Osteoblast (primary cell): ENCODE data around the gene FMN1. TPM values are rescaled to one million over a fixed set of nuclear protein-coding genes. Genes with fewer than 3 reads are reported as not detected.

Experiments used
- DNase-seq: peaks from one replicate; pipeline ENCODE4 v3.0.0; 2011; ENCODE audit warnings: low spot score, mixed read lengths; ENCODE audit not compliant: insufficient read length; ENCODE audit errors: missing footprints
- H2AFZ ChIP-seq: 2 replicates; pipeline ENCODE4 v1.6.0; 2011; ENCODE audit warnings: mild to moderate bottlenecking, low read length
- H3K27ac ChIP-seq: 2 replicates; pipeline ENCODE4 v1.5.1; 2011; ENCODE audit warnings: mild to moderate bottlenecking, low read depth, low read length, moderate library complexity
- H3K27me3 ChIP-seq: 2 replicates; pipeline ENCODE4 v1.6.0; 2012; ENCODE audit warnings: mild to moderate bottlenecking, control low read depth, inconsistent platforms, low read length, moderate library complexity; ENCODE audit not compliant: insufficient read depth
- H3K36me3 ChIP-seq: 2 replicates; pipeline ENCODE4 v1.5.1; 2011; ENCODE audit warnings: mild to moderate bottlenecking, low read length, control low read depth, moderate library complexity; ENCODE audit not compliant: insufficient read depth
- H3K4me1 ChIP-seq: 2 replicates; pipeline ENCODE4 v1.5.1; 2011; ENCODE audit warnings: mild to moderate bottlenecking, low read length, control low read depth, moderate library complexity; ENCODE audit not compliant: insufficient read depth
- H3K4me2 ChIP-seq: 2 replicates; pipeline ENCODE4 v1.6.0; 2011; ENCODE audit warnings: mild to moderate bottlenecking, low read length; ENCODE audit not compliant: insufficient read depth
- H3K4me3 ChIP-seq: fragments of 200-600 bp; sonication (generic); 3 replicates; pipeline ENCODE4 v1.5.1; 2012; ENCODE audit warnings: mild to moderate bottlenecking, low read length, inconsistent platforms; ENCODE audit not compliant: insufficient read depth
- H3K79me2 ChIP-seq: 2 replicates; pipeline ENCODE4 v1.6.0; 2012; ENCODE audit warnings: mild to moderate bottlenecking, low read length, control low read depth, inconsistent platforms; ENCODE audit not compliant: insufficient read depth
- H3K9me3 ChIP-seq: 2 replicates; pipeline ENCODE4 v1.5.1; 2011; ENCODE audit warnings: low read depth, low read length, control low read depth
- H4K20me1 ChIP-seq: 2 replicates; pipeline ENCODE4 v1.6.0; 2012; ENCODE audit warnings: mild to moderate bottlenecking, low read length, control low read depth; ENCODE audit not compliant: insufficient read depth
- CTCF ChIP-seq: IDR thresholded peaks from 2 replicates; pipeline ENCODE4 v1.5.1; 2011; ENCODE audit warnings: mild to moderate bottlenecking, low read depth, low read length, moderate library complexity; ENCODE audit errors: extremely low read depth
- total RNA-seq: library from RNA; depleted of rRNA; stranded (reverse); fragments of >200 nt; gene quantifications from 2 replicates; pipeline ENCODE4 v1.2.3, GENCODE V29; 2012

FMN1 gene
- total RNA-seq, 1 donor, result 9.0 TPM

- no peak overlapping the region for H2AFZ ChIP-seq
- no peak for DNase-seq
- no peaks in the 10 kb centered on the region for H4K20me1 ChIP-seq
- peaks cover 42% of the 10 kb centered on the region for H3K27me3 ChIP-seq
- H3K4me1 ChIP-seq, result no peaks in the 10 kb centered on the region
- no peak overlapping the region for H3K27ac ChIP-seq
- H3K79me2 ChIP-seq, result no peaks in the 10 kb centered on the region
- H3K4me3 ChIP-seq, result no peak overlapping the region
- H3K4me2 ChIP-seq, result no peak overlapping the region
- no peaks in the 10 kb centered on the region for H3K36me3 ChIP-seq
- no peak for TF ChIP-seq CTCF
- H3K9me3 ChIP-seq, result no peaks in the 10 kb centered on the region
Observed at GRCh38 chr15:33190539-33190938, 4.0 kb downstream of the FMN1 start.

- no peak for DNase-seq
- H3K4me3 ChIP-seq, result no peak overlapping the region
- no peak overlapping the region for H3K27ac ChIP-seq
- no peaks in the 10 kb centered on the region for H3K4me1 ChIP-seq
- no peaks in the 10 kb centered on the region for H3K79me2 ChIP-seq
- peaks cover 40% of the 10 kb centered on the region for H3K27me3 ChIP-seq
- H3K36me3 ChIP-seq, result no peaks in the 10 kb centered on the region
- no peaks in the 10 kb centered on the region for H3K9me3 ChIP-seq
- H2AFZ ChIP-seq, result no peak overlapping the region
- H3K4me2 ChIP-seq, result no peak overlapping the region
- H4K20me1 ChIP-seq, result no peaks in the 10 kb centered on the region
- TF ChIP-seq CTCF, result no peak
Observed at GRCh38 chr15:33188641-33189257, 5.8 kb downstream of the FMN1 start.

GRCh38 chr15:33188159-33188558 is 6.4 kb downstream of the FMN1 start:
- Histone ChIP-seq H3K36me3 (no peaks in the 10 kb centered on the region), H3K4me3 (no peak overlapping the region), H3K4me1 (no peaks in the 10 kb centered on the region), H4K20me1 (no peaks in the 10 kb centered on the region), H3K79me2 (no peaks in the 10 kb centered on the region), H2AFZ (no peak overlapping the region), H3K9me3 (no peaks in the 10 kb centered on the region), H3K4me2 (no peak overlapping the region), H3K27ac (no peak overlapping the region), H3K27me3 (peaks cover 35% of the 10 kb centered on the region)
- TF ChIP-seq CTCF, result no peak
- DNase-seq, result no peak

GRCh38 chr15:33183334-33183733 is 11.2 kb downstream of the FMN1 start:
- Histone ChIP-seq H3K9me3 (no peaks in the 10 kb centered on the region), H3K4me2 (no peak overlapping the region)
- no peak for TF ChIP-seq CTCF

More at GRCh38 chr15:33183334-33183733, 11.2 kb downstream of the FMN1 start:
- DNase-seq, result no peak
- Histone ChIP-seq H3K4me1 (no peaks in the 10 kb centered on the region), H3K79me2 (no peaks in the 10 kb centered on the region), H3K4me3 (no peak overlapping the region), H2AFZ (no peak overlapping the region), H3K36me3 (no peaks in the 10 kb centered on the region), H3K27ac (no peak overlapping the region), H3K27me3 (peaks cover 4% of the 10 kb centered on the region), H4K20me1 (no peaks in the 10 kb centered on the region)
